Spleen (tissue), 7 donors: ENCODE measurements around the gene GAMT.

ENCODE experiments used
- CTCF ChIP-seq, 11 experiments: fragments of 200-600 bp in 7 of 11; fragments of 450-650 bp in 4 of 11; sonication (generic) in 4 of 11; IDR thresholded peaks in 8 of 11; conservative IDR thresholded peaks in 3 of 11; 1 replicate in 7 of 11; 2 replicates in 4 of 11; pipeline versions ENCODE4 v1.4.0 to v1.8.0; 2016 to 2021; ENCODE audit warnings: antibody characterized with exemption in 11 of 11, inconsistent platforms in 4 of 11, mild to moderate bottlenecking in 1 of 11
- POLR2AphosphoS5 ChIP-seq, 3 donors: sonication (generic); formaldehyde crosslinking; IDR thresholded peaks; one replicate each; pipeline ENCODE4 v1.5.1; 2017; ENCODE audit warnings: antibody characterized with exemption in 3 of 3
- donor health status: DM: no; HTN: no; CAD: no; lungs with moderate emphysema.
- donor health status: DM: no; HTN: no; CAD: no.
- donor health status: DM: no; HTN: no; CAD: no.

GRCh38 chr19:1392407-1392806 lies 8.9 kb downstream of the GAMT start:
- TF ChIP-seq POLR2AphosphoS5 (IDR thresholded peaks at IDR 0.05) (no peak), CTCF (IDR thresholded peaks at IDR 0.05 in 8 of 11, conservative IDR thresholded peaks at IDR 0.05 in 3 of 11) (no peak)
